H1 (cell line): ENCODE data around the gene STPG1. TPM values are rescaled to one million over a fixed set of nuclear protein-coding genes. Genes with fewer than 3 reads are reported as not detected.

Experiments used
- ATF3 ChIP-seq: IDR thresholded peaks from 2 replicates; pipeline ENCODE4 v1.6.1; 2011; ENCODE audit warnings: low read depth, mild to moderate bottlenecking, low read length; ENCODE audit not compliant: insufficient read depth
- CHD7 ChIP-seq: fragments of 300-600 bp; sonication (generic); IDR thresholded peaks from 2 replicates; pipeline ENCODE4 v1.7.1; 2012; ENCODE audit warnings: low read length, moderate library complexity, mild to moderate bottlenecking, inconsistent platforms; ENCODE audit not compliant: insufficient replicate concordance
- GABPA ChIP-seq: IDR thresholded peaks from 2 replicates; pipeline ENCODE4 v1.6.1; 2011; ENCODE audit warnings: mild to moderate bottlenecking, low read length, moderate library complexity, borderline replicate concordance; ENCODE audit not compliant: insufficient read depth
- JUND ChIP-seq: IDR thresholded peaks from 2 replicates; pipeline ENCODE4 v1.6.1; 2011; ENCODE audit warnings: mild to moderate bottlenecking, improper control_type of control experiment, low read length
- KDM4A ChIP-seq: IDR thresholded peaks from one replicate; pipeline ENCODE4 v1.7.1; 2012; ENCODE audit warnings: low read depth, mild to moderate bottlenecking, moderate library complexity, low read length, inconsistent platforms; ENCODE audit not compliant: severe bottlenecking
- RAD21 ChIP-seq, 2 experiments: IDR thresholded peaks in 1 of 2; conservative IDR thresholded peaks in 1 of 2; 2 replicates each; pipeline ENCODE4 v1.6.1; 2011; ENCODE audit warnings: low read depth in 2 of 2, low read length in 2 of 2, improper control_type of control experiment in 1 of 2, inconsistent platforms in 1 of 2, mild to moderate bottlenecking in 1 of 2, moderate library complexity in 1 of 2
- SAP30 ChIP-seq: fragments of 300-600 bp; sonication (generic); IDR thresholded peaks from 2 replicates; pipeline ENCODE4 v1.7.1; 2012; ENCODE audit warnings: low read length, moderate library complexity, mild to moderate bottlenecking, inconsistent platforms; ENCODE audit not compliant: insufficient read depth, insufficient replicate concordance
- SUZ12 ChIP-seq: fragments of 200-600 bp; sonication (generic); IDR thresholded peaks from 2 replicates; pipeline ENCODE4 v1.6.1; 2012; ENCODE audit warnings: mild to moderate bottlenecking, inconsistent platforms, low read length, moderate library complexity, mixed read lengths
- polyA plus RNA-seq, 7 experiments: library from polyadenylated mRNA; depleted of rRNA in 3 of 7; stranded (reverse) in 5 of 7; unstranded in 2 of 7; fragments of >200 nt in 5 of 7; fragments of 200-250 nt in 2 of 7; gene quantifications; 1 replicate in 5 of 7; 2 replicates in 1 of 7; 4 replicates in 1 of 7; pipeline versions ENCODE4 v1.2.1 to v1.2.3, GENCODE V29; 2011 to 2013; ENCODE audit warnings: missing spikeins in 2 of 7, mixed read lengths in 2 of 7
- total RNA-seq: library from RNA; stranded (reverse); fragmentation: NEBNext Ultra II Directional; extraction: Animal tissue kit (Norgen Biotek cat#: 25700); gene quantifications from 2 replicates; pipeline ENCODE4 v1.2.1, GENCODE V29; 2021

Gene STPG1
- total and polyA plus RNA-seq, 2 of the 8 experiments (the other 6 are each of a cell fraction or from before 2014, with no cell fraction given): 10.3 to 11.2 TPM

- TF ChIP-seq CHD7: no peak
- no peak for TF ChIP-seq JUND
- TF ChIP-seq ATF3: no peak
- no peak for TF ChIP-seq KDM4A
- TF ChIP-seq SUZ12: no peak
- TF ChIP-seq SAP30: no peak
- no peak for TF ChIP-seq GABPA
- no peak for TF ChIP-seq RAD21 (IDR thresholded peaks at IDR 0.05 in 1 of 2, conservative IDR thresholded peaks at IDR 0.05 in 1 of 2; ENCODE audit: low read depth in 2 of 2, low read length in 2 of 2)
Observed at GRCh38 chr1:24364975-24365678, 48.5 kb downstream of the STPG1 start (continued).
